HCT116 (cell line): ENCODE data around the gene KRT12. TPM values are rescaled to one million over a fixed set of nuclear protein-coding genes. Genes with fewer than 3 reads are reported as not detected.
A peak's percentile ranks its signal among the peaks of the same experiment; 100 is the strongest.

Experiments used
- ATAC-seq: fragments of 200-7000 bp; cut with Tn5 transposase; 2 replicates; pipeline ENCODE4 v1.9.1; 2020; ENCODE audit warnings: mild to moderate bottlenecking, moderate library complexity
- BruUV-seq: library from RNA; stranded (reverse); fragments of 400-500 nt; replicated peaks from 2 replicates; lab custom pipeline; 2021; lab: Mats Ljungman, UMichigan
- CTCF ChIA-PET: fragments of 300-600 bp; sonication (Branson Sonifier 250); formaldehyde crosslinking; loops from one replicate; lab custom pipeline; 2021; ENCODE audit warnings: antibody characterized with exemption; lab: Charles Lee
- POLR2A ChIA-PET: fragments of 300-600, 350-600 bp; sonication (Branson Sonifier 250); formaldehyde crosslinking; loops from one replicate; lab custom pipeline; 2021; ENCODE audit warnings: antibody characterized with exemption; lab: Charles Lee
- RAD21 ChIA-PET, 2 experiments: fragments of 300-600 bp; sonication (Branson Sonifier 250); formaldehyde crosslinking; loops; one replicate each; lab custom pipeline; 2023; ENCODE audit warnings: low total read pairs in 2 of 2; ENCODE audit not compliant: uncharacterized antibody in 2 of 2, unreplicated experiment in 2 of 2, low non-redundant PET in 1 of 2; lab: Charles Lee
- DNase-seq: peaks from one replicate; pipeline ENCODE4 v3.0.0-alpha.2; 2010; ENCODE audit warnings: low read depth, low spot score
- H2AFZ ChIP-seq: fragments of 200-600 bp; shearing (Covaris generic), sonication (generic); 2 replicates; pipeline ENCODE4 v1.6.1; 2017; ENCODE audit warnings: low read depth, mixed run types, mixed read lengths, antibody characterized with exemption, low read length; ENCODE audit not compliant: poor library complexity, severe bottlenecking
- H3K27ac ChIP-seq: 2 replicates; pipeline ENCODE4 v1.5.1; 2012; ENCODE audit warnings: low read depth, low read length
- H3K27me3 ChIP-seq: fragments of 200-600 bp; sonication (generic); 2 replicates; pipeline ENCODE4 v1.6.1; 2016; ENCODE audit warnings: mixed run types, low read length, mixed read lengths; ENCODE audit not compliant: insufficient read depth
- H3K36me3 ChIP-seq, 2 experiments: fragments of 200-500 bp in 1 of 2; fragments of 200-600 bp in 1 of 2; sonication (Bioruptor generic) in 1 of 2; sonication (generic) in 1 of 2; 2 replicates each; pipeline versions ENCODE4 v1.5.1 to v1.6.1; 2014 to 2016; ENCODE audit warnings: low read length in 2 of 2, inconsistent platforms in 1 of 2, mixed read lengths in 1 of 2, mixed run types in 1 of 2; ENCODE audit not compliant: insufficient read depth in 2 of 2, control insufficient read depth in 1 of 2
- H3K4me1 ChIP-seq, 2 experiments: fragments of 200-600 bp in 1 of 2; sonication (generic) in 1 of 2; 2 replicates each; pipeline versions ENCODE4 v1.5.1 to v1.6.1; 2012 to 2017; ENCODE audit warnings: low read length in 2 of 2, inconsistent platforms in 1 of 2, mild to moderate bottlenecking in 1 of 2, mixed read lengths in 1 of 2, mixed run types in 1 of 2, moderate library complexity in 1 of 2; ENCODE audit not compliant: insufficient read depth in 2 of 2, control insufficient read depth in 1 of 2
- H3K4me2 ChIP-seq: fragments of 200-600 bp; sonication (generic); 2 replicates; pipeline ENCODE4 v1.6.1; 2017; ENCODE audit warnings: mixed run types, low read length, mixed read lengths
- H3K4me3 ChIP-seq, 2 experiments: fragments of 200-600 bp in 1 of 2; sonication (generic) in 1 of 2; replicated peaks in 1 of 2; 2 replicates each; pipeline ENCODE4 v1.5.1; 2011 to 2016; ENCODE audit warnings: low read length in 2 of 2, control low read depth in 1 of 2, low read depth in 1 of 2, mild to moderate bottlenecking in 1 of 2, mixed read lengths in 1 of 2, mixed run types in 1 of 2
- H3K79me2 ChIP-seq: fragments of 200-600 bp; sonication (generic); 2 replicates; pipeline ENCODE4 v1.6.1; 2017; ENCODE audit warnings: mild to moderate bottlenecking, mixed run types, low read length, moderate library complexity, mixed read lengths; ENCODE audit not compliant: insufficient read depth
- H3K9ac ChIP-seq: fragments of 200-600 bp; sonication (generic); 2 replicates; pipeline ENCODE4 v1.6.1; 2016; ENCODE audit warnings: low read length, mixed read lengths
- H3K9me2 ChIP-seq: fragments of 200-600 bp; sonication (generic), shearing (Covaris generic); 2 replicates; pipeline ENCODE4 v1.6.1; 2017; ENCODE audit warnings: mixed run types, mild to moderate bottlenecking, moderate library complexity; ENCODE audit not compliant: insufficient read depth
- H3K9me3 ChIP-seq, 2 experiments: fragments of 200-500 bp in 1 of 2; fragments of 200-600 bp in 1 of 2; sonication (Bioruptor generic) in 1 of 2; sonication (generic) in 1 of 2; 2 replicates each; pipeline ENCODE4 v1.6.1; 2014 to 2017; ENCODE audit warnings: low read length in 2 of 2, mixed read lengths in 2 of 2, inconsistent platforms in 1 of 2, low read depth in 1 of 2, mild to moderate bottlenecking in 1 of 2, mixed run types in 1 of 2, moderate library complexity in 1 of 2; ENCODE audit not compliant: control insufficient read depth in 1 of 2, insufficient read depth in 1 of 2
- H4K20me1 ChIP-seq: fragments of 200-600 bp; sonication (generic), shearing (Covaris generic); 2 replicates; pipeline ENCODE4 v1.6.1; 2017; ENCODE audit warnings: mixed run types, mild to moderate bottlenecking, moderate library complexity; ENCODE audit not compliant: insufficient read depth
- CEBPB ChIP-seq: IDR thresholded peaks from 2 replicates; pipeline ENCODE4 v1.6.1; 2012; ENCODE audit warnings: low read depth
- CTCF ChIP-seq, 3 experiments: fragments of 200-600 bp in 1 of 3; sonication (generic) in 1 of 3; IDR thresholded peaks in 2 of 3; conservative IDR thresholded peaks in 1 of 3; 2 replicates each; pipeline ENCODE4 v1.5.1; 2012 to 2017; ENCODE audit warnings: low read depth in 2 of 3, low read length in 2 of 3, antibody characterized with exemption in 1 of 3, borderline replicate concordance in 1 of 3, control low read depth in 1 of 3, mild to moderate bottlenecking in 1 of 3, mixed read lengths in 1 of 3, mixed run types in 1 of 3, moderate library complexity in 1 of 3; ENCODE audit not compliant: insufficient read depth in 1 of 3
- FOSL1 ChIP-seq: IDR thresholded peaks from 2 replicates; pipeline ENCODE4 v1.6.1; 2012; ENCODE audit warnings: low read depth
- JUND ChIP-seq: IDR thresholded peaks from 2 replicates; pipeline ENCODE4 v1.6.1; 2012
- SRF ChIP-seq: IDR thresholded peaks from 2 replicates; pipeline ENCODE4 v1.6.1; 2012; ENCODE audit warnings: low read depth
- ZNF274 ChIP-seq: fragments of 200-500 bp; sonication (Bioruptor generic); IDR thresholded peaks from 2 replicates; pipeline ENCODE4 v1.6.1; 2014; ENCODE audit warnings: mild to moderate bottlenecking, low read depth, low read length, inconsistent platforms
- intact Hi-C: fragments of 100-400 bp; cut with micrococcal nuclease; formaldehyde crosslinking; loops from 2 replicates; pipeline ENCODE4 v1.10.0; 2022
- total RNA-seq: library from RNA; stranded (reverse); gene quantifications from one replicate; pipeline ENCODE4 v1.2.1, GENCODE V29; 2021; ENCODE audit not compliant: unreplicated experiment

KRT12 gene
- total RNA-seq, 1 experiment from 2014 or later: not detected

- intact Hi-C loops: no loop called here
- Histone ChIP-seq H3K9me3 (no peaks in the 10 kb centered on the region), H3K9ac (no peak overlapping the region), H3K27me3 (no peaks in the 10 kb centered on the region), H3K4me2 (no peak overlapping the region), H3K4me1 (peaks cover 0 to 13% of the 10 kb centered on the region in 2 experiments; a peak in 2 of 4 replicates)
- no peak for DNase-seq
- TF ChIP-seq JUND (no peak), SRF (no peak), CTCF (IDR thresholded peaks at IDR 0.05 in 2 of 3, conservative IDR thresholded peaks at IDR 0.05 in 1 of 3; ENCODE audit: borderline replicate concordance in 1 of 3, insufficient read depth in 1 of 3, low read depth in 2 of 3, low read length in 2 of 3) (no peak), FOSL1 (no peak), ZNF274 (no peak), CEBPB (no peak)
- TF ChIP-seq, all 23 proteins: peak for 0
- H3K9me2 ChIP-seq: no peaks in the 10 kb centered on the region
- H3K36me3 ChIP-seq: no peaks in the 10 kb centered on the region
- POLR2A ChIA-PET: no interaction called here
- CTCF ChIA-PET: no interaction called here
- no peak for ATAC-seq
- RAD21 ChIA-PET: no interaction called here
- H3K79me2 ChIP-seq: no peaks in the 10 kb centered on the region
- H2AFZ ChIP-seq: peak overlapping the region; percentile 40
- no TSS peak for BruUV-seq
- no peaks in the 10 kb centered on the region for H4K20me1 ChIP-seq
- H3K27ac ChIP-seq: no peak overlapping the region
- H3K4me3 ChIP-seq: no peak overlapping the region
These were observed 19.1 kb upstream of the KRT12 start for GRCh38 chr17:40886090-40886489.
